ELF-1 (cell line): ENCODE measurements around the gene IGFL4.
A peak's percentile ranks its signal among the peaks of the same experiment; 100 is the strongest.

Experiments
- DNase-seq: peaks from one replicate; pipeline ENCODE4 v3.0.0-alpha.2; 2016; ENCODE audit warnings: low read depth, low spot score

The IGFL4 gene

DNA sequence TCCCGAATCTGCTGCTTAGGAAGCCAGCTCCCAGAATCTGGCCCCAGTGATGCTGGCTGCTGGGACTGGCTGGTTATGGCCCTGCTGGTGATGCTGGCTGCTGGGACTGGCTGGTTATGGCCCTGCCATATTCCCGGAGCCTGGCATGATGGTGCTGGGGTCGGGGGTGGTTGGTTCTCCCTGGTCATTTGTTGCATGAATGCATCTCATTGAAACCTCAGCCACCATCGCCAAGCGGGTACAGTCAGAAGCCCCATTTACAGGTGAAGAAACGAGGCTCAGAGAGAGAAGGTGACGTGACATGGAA, 20.0 kb downstream of the IGFL4 start:
- no peak for DNase-seq

DNA sequence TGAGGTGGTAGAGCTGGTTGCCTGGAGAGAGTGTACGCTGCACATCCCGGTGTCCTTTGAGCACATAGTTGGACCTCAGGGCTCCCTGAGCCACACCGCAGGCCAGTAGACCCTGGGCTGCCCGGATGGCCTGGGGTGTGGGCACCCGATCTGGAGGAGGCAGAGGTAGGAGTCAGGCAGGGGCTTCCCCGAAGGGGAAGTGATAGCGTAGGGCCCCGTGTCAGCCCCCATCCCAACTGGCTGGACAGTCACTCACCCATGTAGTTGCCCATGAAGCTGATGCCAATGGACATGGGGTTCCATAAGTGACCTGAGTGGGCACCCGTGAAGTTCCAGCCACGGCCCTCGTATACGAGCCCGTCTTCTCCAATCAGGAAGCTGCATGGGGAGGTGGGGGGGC, 21.5 kb downstream of the IGFL4 start:
- no peak for DNase-seq

DNA sequence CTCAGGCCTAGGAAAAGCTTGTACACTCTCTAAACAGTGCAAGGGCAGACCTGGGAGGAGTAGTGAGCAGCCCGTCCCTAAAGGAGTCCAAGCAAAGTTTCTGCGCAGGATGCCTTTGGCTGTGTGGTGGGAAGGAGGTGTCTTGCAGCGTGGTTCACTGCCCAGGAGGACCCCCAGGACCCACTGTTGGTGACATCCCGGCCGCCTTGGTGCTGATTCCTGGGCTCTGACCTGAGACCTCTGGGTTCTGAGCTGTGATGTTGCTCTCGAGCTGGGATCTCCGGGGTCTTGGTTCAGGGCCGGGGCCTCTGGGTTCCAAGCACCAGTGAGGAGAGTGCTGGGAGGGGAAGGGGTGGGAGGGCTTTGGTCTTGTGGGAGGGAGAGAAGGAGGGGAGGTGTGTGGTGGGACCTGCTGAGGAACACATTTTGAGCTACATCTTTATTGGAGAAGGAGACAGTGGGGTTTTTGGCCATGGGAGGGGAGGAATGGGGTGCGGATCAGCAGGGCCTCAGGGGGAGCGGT, 22.0 kb downstream of the IGFL4 start:
- no peak for DNase-seq

DNA sequence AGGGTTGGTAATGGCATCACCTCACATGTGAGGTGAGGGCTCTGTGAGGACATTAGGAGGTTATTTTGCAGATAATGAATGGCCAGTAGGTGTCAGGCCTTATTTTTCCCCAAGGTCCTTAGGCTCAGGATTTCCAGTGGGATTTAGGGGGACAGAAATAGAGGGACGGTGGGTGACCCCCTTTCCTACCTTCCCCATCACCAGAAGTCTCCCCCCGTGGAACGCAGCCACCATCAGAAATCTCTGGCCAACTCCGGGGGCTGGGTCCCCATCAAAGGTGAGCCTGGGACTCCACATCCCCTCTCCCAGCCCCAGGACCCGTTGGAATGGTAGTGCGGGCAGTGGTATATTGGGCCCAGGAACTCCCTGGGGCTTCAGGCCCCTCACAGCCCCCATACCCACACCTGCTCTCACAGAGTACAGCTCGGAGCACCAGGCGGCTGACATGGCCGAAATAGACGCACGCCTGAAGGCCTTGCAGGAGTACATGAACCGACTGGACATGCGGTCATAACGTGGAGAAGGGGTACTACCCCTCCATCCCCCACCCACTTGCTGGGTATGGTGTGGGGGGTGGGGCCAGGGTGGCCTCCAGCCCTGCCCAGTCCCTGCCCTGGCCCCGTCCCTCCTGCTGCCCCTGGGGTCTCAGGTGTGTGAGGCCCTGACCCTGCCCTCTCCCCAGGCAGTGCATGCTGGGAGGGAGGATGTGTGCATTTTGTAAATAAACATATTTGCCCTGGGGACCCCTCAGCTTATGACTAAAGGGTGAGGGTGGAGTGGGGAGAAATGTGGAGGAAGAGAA, 22.7 kb downstream of the IGFL4 start:
- no peak for DNase-seq

DNA sequence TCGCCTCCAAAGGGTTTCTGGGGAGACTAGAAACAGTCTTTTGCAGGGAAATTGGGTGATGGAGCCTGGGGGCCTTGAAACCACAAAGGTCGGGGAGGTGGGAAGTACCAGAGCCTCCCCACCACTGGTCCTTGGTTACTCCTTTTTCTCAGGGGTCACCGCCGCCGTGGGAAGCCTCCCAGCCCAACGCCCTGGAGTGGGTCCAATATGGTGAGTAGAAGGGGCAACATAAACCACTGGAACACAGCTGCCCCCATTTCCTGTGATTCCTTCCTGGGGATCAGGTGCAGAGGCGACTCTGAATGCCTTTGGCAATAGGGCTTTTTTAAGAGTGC, 23.7 kb downstream of the IGFL4 start:
- no peak for DNase-seq

DNA sequence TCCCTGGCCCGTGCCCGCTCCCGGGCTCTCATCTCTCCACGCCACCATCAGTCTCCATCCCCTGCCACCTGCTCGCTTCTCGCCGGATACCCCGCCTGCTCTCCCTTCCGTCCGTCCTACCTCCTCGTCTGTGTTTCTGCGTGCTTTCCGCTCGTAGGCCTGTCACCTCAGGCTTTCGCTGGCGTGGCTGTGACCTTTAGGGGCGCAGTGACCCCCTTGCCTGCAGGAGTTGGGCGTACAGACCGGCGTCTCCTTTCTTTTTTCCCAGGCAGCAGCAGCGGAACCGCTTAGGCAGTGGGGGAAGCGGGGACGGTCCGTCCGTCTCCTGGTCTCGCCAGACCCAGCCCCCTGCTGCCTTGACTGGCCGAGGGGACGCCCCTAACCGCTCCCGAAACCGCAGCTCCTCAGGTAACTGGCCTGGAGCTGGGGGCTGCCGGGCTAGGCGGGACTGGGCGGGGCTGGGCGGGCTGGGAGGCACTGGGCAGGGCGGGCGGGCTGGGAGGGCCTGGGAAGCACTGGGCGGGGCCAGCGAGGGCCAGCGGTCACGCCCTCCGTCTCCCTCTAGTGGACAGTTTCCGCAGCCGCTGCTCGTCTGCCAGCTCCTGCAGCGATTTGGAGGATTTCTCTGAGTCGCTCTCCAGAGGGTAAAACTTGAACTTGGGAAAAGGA, 24.2 kb downstream of the IGFL4 start:
- DNase-seq: peak; percentile 87

DNA sequence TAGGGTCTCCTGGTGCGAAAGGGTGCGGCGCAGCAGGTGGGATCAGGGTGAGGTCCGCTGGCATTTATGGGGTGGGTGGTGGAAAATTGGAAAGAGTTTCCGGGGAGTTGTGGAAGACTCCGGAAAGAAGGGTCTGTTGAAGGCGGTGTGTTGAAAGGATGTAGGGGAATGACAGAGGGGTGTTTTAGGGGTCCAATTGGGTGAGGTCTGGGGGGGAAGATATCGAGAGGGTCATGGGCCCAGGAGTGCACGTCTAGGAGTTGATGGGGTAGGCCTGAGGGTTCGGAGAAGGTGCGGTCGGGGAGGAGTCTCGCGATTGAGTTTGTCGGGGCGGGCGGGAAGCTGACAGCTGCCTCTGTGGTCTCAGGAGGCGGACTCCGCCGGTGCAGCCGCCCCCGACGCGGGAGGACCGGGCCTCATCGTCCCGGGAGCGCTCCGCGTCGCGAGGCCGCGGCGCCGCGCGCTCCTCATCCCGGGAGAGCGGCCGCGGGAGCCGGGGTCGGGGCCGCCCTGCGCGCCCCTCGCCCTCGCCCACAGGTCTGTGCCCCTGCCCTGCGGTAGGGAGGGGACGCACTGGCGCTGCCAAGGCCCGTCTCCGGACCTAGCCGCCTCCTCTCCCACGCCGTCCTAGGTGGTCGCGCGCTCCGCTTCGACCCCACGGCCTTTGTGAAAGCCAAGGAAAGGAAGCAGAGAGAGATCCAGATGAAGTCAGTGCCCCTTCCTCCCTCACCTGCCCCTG, 24.9 kb downstream of the IGFL4 start:
- peak; percentile 27 for DNase-seq

DNA sequence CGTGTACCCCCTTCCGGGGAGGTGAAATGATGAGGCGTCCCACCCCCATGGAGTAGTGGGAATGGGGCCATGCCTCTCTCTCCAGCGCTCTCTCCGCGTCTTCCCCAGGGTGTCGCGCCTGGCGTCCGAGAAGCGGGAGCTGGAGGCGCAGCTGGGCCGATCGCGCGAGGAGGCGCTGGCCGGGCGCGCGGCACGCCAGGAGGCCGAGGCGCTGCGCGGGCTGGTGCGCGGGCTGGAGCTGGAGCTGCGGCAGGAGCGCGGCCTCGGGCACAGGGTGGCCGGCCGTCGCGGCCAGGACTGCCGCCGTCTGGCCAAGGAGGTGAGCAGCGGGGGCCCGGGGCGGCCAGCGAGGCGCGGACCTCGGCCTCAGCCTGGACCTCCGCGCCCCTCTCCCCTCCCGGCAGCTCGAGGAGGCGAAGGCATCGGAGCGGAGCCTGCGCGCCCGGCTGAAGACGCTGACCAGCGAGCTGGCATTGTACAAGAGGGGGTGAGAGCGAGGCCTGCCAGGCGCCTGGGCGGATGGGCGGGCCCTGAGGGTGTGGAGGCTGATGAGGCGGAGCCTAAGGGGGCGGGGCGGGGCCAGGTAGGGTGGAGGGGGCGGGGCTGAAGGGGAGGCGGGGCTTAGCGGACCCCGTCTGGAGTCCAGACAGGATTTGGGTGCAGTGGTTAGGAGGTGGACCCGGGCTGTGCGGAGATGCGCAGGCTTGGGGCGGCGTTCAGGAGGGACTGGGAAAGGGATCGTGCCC, 25.7 kb downstream of the IGFL4 start:
- DNase-seq: peak; percentile 77

DNA sequence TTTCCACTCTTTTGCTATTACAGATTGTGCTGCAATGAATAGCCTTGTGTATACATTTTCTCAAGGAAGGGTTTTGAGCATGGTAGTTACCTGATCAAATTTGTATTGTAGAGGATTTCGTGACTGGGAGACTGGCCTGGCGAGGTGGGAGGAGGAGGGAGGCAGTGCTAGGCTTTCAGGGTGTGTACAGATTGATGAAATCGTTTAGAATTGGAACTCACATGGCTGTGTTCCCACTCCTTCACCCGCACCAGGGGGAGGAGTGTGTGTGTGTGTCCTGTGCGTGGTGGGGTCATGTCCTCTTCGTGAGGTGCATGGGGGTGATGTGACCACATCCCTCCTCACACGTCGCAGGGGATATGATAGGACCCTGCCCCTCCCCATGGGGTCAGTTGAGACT, 26.3 kb downstream of the IGFL4 start:
- no peak for DNase-seq

DNA sequence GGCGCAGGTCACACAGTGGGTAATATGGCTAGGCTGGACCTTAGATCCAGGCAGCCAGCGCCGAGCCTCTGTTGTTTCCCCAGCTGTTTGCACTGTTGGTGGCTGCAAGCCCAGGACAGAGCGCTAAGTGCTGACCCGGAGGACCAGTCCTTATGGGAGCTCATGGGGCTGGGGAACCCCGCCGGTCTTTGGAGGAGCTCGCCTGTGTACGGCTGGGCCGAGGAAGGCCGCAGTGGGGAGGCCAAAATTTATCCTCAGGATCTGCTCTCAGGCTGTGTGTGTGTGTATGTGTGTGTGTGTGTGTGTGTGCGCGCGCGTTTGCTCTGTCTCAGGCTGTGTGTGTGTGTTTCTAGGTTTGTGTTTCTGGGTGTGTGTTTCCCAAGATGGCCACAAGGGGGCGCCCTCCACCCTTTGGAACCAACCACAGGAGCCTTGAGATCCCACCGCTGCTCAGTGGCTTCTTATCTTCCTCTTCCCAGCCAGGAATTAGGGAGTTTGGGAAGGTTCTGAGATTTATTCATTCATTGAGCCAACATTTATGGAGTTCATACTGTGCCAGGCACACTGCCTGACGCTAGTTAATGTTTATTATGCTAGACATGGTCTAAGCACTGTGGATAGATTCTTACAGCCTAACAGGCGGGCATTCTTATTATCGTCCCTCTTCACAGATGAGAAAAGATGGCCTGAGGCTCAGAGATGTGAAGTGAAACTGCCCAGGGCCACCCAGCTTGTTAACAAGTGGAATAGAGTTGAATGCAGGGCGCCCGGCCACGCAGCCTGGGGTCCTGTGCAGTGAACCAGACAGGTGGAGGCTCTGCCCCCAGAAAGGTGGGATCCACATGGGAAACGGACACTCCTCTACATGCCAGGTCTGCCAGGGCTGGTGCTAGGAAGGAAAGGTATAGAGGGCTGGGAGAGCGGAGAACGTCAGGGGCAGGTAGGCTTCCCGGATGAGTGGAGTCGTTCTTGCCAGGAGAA, 31.0 kb downstream of the IGFL4 start:
- DNase-seq: peak; percentile 95

DNA sequence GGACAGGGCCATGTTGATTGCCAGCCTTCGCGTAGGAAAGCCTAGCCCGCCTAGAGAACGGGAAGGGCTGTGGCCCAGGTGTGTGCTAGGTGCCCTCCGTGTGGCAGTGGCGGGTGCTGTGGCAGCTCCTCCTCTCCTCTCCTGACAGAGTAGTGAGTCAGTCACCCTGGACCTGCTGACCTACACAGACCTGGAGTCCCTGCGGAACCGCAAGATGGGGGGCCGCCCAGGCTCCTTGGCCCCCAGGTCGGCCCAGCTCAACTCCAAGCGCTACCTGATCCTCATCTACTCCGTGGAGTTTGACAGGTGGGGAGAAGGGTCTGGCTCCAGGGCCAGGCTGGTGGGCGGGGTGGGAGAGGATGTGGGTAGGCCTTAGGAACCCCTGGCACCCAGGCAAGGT, 34.4 kb downstream of the IGFL4 start:
- no peak for DNase-seq

DNA sequence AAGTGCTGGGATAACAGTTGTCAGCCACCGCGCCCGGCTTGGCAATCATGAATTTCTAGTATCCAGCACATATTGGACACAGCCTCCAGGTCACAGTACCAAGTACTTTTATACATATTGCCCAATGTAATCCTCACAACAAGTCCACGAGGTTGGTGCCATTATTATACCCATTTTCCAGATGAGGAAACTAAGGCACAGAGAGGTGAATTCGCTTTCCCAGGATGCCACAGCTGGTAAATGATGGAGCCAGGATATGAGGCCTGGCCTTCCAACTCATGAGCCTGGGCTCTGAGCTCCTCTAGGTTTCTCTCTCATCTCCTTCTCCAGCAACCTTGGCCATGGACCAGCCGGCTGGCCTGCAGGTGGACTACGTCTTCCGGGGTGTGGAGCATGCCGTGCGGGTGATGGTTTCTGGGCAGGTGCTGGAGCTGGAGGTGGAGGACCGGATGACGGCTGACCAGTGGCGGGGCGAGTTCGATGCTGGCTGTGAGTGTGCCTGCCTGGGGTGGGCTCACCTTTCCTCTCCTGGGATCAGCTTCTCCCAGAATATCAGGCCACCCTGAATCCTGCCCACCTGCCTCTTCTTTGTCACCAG, 38.0 kb downstream of the IGFL4 start:
- no peak for DNase-seq

DNA sequence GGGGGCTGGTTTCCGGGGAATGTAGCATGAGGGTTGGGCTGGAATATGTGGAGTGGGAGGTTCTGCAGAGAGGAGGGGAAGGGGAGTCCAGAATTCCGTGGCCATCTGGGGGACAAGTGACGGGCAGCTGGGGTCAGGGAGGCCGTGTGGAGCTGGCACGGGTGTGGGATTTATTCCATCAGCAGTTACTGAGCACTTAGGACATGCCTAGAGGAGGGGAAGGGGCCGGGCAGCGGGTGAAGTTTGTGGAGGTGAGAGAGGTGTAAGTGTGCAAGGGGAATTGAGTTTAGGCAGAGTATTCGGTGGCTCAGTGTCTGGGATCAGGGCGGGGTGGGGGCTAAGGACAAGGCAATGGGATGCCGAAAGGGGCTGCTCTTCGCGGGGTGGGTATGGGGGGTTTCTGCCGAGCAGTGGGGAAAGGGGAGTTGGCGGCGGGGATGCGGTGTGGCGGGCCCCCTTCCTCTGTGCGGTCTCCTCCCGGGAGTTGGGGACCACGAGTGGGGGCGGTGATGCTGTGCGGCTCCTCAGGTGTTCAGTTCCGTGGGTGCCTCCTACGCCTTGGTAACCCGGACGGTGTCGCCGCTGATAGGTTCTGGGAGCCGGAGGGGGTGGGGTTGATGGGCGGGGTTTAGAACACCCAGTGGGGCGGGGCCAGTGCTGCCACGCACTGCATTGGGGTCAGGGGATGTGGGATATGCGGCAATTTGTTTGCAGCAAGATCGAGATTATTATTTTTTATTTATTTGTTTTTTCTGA, 40.1 kb downstream of the IGFL4 start:
- no peak for DNase-seq

DNA sequence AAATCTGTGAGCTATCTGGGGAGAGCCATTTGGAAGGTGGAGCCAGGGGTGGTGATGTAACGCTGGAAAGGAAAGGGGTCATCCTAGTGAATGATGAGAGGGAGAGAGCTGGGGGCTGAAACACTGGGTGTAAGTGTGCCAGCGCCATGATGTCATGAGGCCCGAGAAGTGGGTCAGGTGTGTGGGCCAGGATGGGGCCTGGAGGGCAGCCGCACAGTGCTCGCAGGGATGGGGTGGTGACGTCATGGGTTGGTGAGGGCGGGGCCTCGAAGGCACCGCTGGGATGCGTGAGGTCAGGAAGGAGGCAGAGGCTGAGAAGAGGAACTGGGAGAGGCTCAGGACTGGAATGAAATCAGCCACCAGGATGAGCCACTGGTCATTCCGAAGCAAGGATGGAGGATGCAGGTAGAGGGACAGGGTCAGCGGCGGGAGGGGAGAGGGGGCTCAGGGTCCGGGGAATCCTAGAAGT, 41.1 kb downstream of the IGFL4 start:
- peak; percentile 78 for DNase-seq

DNA sequence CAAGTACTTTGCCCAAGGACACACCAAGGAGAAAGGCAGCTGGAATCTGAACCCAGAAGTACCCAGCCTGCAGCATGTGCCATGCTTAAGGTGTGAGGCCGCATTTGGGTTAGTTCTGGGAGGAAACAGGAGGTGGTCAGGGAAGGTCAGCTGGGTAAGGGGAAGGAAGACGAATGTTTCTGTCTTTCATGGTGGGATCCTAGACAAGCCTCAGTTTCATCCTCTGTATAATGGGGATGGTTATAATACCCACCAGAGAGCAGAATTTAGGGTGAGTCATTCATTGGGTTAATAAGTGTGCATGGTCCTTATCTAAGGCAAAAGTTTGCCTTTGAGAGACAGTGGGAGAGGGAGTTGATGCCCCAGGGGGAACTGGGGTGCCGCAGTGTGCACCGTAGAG, 42.0 kb downstream of the IGFL4 start:
- no peak for DNase-seq

DNA sequence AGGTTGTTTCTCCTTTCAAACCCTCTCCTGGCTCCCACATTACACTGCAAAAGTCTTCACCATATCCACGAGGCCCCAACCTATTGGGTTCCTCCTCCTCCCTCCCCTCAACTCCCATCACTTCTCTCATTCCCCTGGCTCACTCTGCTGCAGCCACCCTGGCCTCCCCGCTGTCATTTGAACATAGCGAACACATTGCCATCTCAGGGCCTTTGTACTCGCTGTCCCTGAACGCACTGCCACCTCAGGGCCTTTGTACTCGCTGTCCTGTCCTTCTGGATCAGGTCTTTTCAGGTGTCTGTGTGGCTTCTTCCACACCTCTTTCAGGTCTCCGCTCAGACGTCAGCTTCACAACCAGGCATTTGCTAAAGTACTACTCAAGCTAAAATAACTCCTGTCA, 43.9 kb downstream of the IGFL4 start:
- DNase-seq: no peak

DNA sequence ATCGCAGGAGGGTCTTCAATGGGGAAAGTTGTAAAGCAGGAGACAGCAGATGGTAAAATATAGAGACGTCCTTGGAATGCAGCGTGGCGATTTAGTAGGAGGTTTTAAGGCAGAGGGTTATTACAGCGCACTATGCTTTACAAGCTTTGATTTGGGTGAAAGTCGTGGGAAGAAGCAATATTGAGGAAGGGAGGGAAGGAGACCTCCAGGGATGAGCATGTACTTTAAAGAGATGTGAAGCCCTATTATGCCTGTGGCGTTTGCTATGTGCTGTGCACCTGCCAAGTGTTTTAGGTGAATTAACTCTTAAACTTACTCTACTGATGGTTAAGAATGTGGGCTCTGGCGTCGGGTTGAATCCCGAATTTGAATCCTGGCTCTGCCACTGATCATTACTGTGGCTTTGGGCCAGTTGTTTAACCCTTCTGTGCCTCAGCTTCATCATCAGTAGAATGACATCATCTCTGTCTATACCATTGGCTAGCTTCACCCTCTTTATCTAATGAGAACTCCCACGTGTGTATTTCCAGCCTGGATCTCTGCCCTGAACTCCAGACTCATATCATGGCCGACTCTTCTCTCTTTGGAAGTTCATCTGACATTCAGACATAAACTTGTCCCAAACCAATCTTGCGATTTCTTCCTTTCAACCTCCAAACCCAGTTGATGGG, 45.0 kb downstream of the IGFL4 start:
- DNase-seq: no peak

DNA sequence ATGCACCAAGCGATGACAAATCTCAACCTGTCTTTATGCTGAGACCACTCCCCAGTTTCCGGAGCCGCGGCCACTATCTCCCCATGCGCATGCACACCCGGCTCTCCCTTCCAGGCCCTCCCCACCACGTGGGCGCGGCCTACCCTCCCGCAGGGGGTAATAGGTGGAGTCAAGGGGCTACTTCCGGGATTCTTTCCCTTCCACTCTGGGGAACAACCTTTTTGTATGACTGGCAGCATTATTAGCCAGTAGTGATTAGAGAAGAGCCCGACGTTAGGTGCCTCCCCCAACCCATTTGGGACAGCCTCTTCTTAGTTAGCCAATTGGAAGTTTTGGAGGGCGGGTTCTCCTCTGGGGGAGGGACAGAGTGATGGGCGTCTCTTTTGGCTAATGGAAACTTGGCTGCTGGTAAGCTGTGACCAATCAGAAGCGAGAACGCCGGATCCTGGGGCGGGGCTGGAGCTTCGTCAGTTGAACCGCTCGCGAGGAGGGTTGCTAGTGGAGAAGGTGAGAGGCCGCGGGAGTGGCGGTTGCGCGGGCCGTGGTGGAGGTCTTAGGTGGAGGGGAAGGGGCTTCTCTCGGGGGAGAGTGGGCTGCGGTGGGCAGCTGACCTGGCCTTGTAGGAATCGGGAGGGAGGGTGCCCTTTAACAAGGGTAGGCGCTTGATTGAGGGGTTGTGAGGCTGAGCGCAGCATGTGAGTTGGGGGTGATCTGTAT, 45.6 kb downstream of the IGFL4 start, which contains the start of gene CCDC61:
Gene CCDC61 (plus strand): TSS at position 470 of the 717 bp plus-strand sequence. CDS start 7,552 bp downstream, outside the sequence.
- peak; percentile 100 for DNase-seq
